GM21737 (cell line): Measurements from ENCODE around the gene SGTA.
"Not testable (repeated sequence)": the region's sequence is repeated elsewhere in the genome, so short reads cannot be mapped to it uniquely, and the experiment has no call there.

Source experiments
- ATAC-seq: cut with Tn5 transposase; IDR thresholded peaks from one replicate; pipeline ENCODE4 v1.9.1; 2021; ENCODE audit warnings: mild to moderate bottlenecking, moderate library complexity; ENCODE audit not compliant: unreplicated experiment

SGTA gene

GRCh38 chr19:2795827-2796658, 13.0 kb upstream of the SGTA start:
- ATAC-seq: no peak

DNA sequence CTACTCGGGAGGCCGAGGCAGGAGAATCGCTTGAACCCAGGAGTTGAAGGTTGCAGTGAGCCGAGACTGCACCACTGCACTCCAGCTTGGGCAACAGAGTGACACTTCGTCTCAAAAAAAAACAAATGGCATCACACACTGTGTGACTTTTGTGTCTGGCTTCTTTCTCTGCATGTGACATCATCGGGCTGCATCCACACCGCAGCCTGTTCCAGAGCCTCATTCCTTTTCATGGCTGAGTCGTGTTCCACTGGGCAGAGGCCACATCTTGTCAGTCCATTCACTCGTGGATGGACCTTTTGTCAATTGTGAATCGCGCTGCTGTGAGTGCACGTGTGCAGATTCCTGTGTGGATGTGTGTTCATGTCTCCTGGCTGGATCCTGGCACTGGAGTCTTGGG, 10.5 kb upstream of the SGTA start:
- ATAC-seq: no peak

DNA sequence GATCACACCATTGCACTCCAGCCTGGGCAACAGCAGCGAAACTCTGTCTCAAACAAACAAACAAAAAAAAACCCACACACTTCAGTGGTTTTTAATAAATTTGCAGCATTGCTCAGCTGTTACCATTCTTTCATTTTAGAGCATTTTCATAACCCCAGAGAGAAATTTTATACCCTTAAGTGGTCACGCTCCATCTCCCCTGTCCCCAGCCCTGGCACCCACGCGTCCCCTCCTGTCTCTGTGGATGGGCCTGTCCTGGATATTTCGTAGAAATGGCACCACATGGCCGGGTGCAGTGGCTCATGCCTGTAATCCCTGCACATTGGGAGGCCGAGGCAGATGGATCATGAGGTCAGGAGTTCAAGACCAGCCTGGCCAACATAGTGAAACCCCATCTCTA, 10.1 kb upstream of the SGTA start:
- no peak for ATAC-seq

DNA sequence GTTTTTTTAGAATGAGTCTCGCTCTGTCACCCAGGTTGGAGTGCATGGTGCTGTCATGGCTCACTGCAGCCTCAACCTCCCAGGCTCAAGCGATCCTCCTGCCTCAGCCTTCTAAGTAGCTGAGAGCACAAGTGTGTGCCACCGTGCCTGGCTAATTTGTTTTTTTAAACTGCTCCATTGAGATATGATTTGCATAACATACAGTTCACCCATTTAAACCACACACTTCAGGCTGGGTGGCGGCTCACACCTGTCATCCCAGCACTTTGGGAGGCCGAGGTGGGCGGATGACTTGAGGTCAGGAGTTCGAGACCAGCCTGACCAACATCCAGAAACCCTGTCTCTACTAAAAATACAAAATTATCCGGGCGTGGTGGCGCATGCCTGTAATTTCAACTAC, 9.6 kb upstream of the SGTA start:
- not testable (repeated sequence) for ATAC-seq

DNA sequence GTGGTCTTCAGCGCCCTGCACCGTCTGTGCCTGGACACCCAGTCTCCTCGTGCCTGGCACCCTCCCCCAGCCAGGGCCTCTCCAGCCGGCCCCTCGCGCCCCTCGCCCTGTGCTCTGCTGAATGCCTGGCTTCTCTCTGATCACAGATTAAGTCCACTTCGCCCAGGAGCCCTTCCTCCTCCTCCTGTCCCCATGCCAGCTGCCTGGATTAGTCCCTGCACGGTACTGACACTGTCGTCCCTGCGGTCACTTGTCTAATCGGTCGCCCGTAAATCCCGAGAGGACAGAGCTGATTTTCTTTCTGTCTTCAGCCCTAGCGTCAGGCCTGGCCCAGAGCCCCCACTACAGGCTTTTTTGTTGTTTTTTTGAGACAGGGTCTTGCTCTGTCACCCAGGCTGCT, 8.8 kb upstream of the SGTA start:
- ATAC-seq: no peak

GRCh38 chr19:2791440-2791839, 8.4 kb upstream of the SGTA start:
- ATAC-seq: no peak

DNA sequence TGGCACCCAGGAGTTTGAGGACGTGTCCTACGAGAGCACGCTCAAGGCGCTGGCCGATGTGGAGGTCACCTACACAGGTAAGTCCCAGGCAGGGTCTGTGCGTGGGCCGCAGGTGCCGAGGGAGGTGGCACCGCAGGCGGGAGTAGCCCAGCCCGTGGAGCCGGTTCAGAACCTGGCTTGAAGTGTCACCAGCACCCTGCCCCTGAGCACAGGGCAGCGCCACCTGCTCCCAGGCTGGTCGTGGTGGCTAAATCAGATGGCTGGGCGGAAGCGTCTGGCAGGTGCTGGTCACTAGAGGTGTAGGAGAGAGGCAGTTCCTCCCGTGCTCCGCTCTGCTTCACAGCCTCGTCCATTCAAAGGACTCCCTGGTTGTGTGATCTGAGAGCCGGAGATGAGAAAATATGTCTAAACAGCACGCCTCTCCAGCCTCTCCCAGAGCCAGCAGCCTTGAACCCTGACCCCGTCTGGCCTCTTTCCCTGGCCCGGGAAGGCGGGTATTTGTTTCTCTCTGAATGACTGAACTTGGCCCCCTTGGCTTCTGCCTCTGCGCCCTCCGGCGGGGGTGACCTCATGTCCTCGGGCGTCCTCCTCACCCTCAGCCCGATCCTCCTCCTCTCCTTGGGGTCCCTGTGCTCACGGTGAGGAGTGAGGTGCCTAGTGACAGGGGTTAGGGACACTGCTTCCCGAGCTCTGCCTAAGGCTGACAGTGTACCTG, 7.6 kb upstream of the SGTA start:
- no peak for ATAC-seq

DNA sequence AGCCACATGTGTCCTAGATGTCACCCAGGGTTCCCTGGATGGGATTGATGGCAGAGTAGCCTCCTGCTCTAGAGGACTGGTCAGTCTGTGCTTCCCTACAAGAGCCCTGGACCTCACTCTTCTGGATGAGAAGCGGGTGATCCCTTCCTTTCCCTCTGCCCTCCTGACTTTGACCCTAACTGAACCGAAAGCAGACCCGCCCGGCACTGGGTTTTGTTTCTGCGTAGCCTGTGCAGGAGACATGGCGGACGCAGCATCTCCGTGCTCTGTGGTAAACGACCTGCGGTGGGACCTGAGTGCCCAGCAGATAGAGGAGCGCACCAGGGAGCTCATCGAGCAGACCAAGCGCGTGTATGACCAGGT, 7.1 kb upstream of the SGTA start:
- ATAC-seq: no peak

DNA sequence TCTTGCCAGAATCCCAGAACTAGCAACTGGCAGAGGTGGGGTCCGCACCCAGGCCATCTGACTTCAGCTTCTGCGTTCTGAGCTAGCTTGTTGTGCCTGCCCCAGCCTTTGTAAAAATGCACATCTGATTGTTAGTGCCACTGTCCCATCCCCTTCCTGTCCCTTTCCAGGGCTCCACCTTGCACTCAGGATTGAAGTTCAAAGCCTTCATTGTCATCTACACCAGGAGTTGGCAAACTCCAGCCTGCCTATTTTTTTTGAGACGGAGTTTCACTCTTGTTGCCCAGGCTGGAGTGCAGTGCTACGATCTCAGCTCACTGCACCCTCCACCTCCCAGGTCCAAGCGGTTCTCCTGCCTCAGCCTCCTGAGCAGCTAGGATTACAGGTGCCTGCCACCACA, 5.2 kb upstream of the SGTA start:
- ATAC-seq: no peak

GRCh38 chr19:2787115-2787514, 4.0 kb upstream of the SGTA start:
- ATAC-seq: no peak

DNA sequence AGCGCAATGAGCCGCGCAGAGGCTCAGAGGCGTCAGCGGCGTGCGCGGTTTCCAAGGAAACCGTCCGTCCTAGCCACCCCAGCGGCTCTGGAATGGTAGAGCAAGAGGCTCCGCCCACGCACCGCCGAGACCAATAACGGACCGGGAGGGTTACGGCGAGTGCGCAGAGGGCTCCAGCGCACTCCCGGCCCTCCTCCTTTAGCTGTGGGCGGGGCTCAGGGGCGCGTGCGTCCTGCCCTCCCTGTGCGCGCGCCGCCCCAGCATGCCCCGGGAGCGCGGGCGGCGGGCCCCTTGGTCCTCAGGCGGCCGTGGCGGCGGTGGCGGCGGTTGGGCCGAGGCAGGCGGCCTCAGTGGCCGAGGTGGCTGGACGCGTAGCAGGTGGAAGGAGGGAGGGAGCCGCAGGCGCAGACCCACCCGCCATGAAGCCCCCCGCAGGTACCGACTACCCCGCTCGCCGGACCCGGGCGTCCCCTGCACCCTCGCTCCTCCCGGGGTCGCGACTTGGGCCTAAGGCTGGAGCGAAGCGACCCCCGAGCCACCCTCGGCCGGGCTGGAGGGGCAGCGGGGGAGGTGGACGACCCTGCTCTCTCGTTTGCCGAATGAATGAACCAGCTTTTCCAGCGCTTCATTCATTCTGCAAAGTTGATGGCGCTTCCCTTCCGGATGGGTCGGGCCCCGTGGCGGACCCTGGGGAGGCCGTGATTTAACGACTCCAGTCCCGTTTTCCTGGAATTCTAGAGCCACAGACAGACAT, 2.3 kb upstream of the SGTA start, which contains the start of gene THOP1:
Gene THOP1 (plus strand): TSS at position 260 of the 754 bp plus-strand sequence. CDS start 160 bp downstream, at position 420.
- ATAC-seq: peak; percentile 52

GRCh38 chr19:2783781-2784145, 690 bp upstream of the SGTA start:
- ATAC-seq: no peak

- no peak for ATAC-seq
Measured at GRCh38 chr19:2782329-2782935, 641 bp downstream of the SGTA start.

DNA sequence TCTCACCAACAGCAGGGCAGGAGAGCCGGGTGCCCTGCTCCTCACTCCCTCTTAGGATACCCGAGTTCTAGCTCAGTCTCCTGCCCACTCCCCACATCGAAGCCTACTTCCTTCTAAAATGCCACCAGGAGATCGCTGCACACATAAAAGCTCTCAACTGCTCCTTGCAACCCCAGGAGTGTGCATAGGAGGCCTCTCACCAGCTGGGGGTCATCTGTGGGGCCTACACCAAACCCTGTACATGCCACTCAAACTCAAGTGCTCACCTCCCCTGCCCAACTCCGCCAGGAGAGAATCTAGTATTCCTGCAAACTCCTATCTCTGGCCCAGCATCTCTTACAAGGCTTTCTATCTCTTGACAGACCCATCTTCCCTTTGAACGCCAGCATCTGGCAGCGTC, 2.8 kb downstream of the SGTA start:
- no peak for ATAC-seq

- ATAC-seq: no peak
Measured at GRCh38 chr19:2779121-2779740, 3.8 kb downstream of the SGTA start.

DNA sequence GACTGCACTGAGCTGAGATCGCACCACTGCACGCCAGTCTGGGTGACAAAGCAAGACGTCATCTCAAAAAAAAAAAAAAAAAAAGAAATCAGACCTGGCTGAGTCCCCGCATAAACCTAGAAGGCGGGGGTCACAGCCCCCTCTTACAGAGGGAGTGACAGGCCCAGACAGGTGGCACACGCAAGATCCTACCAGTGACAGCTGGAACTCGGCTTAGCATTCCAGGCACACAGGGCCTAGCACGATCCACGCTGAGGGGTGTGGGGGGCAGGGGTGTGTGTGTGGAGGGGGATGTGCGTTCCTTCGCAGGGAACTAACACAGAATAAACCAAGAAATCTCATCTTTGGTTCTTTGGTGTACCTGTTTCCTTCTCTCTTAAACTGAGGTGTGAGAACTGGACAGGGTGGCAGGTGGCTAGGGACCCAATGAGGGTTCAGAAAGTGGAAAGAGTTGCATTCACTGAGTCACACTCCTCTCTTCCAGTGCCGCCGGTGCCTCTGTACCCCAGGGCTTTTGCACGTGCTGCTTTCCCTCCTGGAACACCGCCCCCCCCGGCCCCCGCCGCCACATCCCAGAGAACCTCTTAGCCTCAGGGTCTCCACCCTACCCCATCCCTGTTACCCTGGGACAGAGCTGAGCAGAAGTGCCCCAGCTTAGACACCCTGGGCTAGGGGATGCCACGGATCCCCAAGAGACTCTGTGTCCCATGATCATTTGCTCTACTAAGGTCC, 5.0 kb downstream of the SGTA start:
- no peak for ATAC-seq

DNA sequence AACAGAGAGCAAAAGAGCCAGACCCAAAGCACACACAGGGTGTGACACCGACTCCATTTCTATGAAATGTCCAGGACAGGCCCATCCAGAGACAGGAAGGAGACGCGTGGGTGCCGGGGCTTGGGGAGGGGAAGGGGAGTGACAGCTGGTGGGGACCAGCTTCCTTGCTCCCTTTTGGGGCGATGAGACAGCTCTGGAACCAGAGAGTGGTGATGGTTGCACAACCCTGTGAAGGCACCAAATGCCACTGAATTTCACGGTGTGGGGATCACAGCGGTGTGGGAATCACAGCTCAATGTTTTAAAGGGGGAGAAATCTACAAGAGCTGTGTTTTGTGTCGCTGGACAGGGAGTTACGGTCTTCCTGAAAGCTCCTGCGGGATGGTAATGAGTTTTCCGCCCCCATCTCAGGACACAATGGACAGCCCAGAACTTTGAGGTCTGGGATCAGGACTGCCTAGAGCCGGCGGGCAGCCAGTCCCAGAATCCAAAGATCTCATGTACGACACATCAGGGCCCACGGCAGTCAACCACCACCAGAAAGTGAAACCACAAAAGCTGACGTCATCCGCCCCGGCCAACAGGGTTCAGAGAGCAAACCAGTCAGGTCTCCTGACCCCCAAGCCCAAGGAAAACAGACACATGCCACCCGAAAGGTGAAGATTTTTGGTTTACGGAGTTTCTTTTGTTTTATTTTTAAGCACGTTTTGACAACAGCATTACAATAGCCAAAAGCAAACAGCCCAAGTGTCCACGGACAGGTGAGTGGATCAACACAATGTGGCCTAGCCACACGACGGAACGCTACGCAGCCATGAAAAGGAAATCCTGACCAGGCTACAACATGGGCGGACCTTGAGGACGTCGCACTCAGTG, 7.3 kb downstream of the SGTA start:
- no peak for ATAC-seq

DNA sequence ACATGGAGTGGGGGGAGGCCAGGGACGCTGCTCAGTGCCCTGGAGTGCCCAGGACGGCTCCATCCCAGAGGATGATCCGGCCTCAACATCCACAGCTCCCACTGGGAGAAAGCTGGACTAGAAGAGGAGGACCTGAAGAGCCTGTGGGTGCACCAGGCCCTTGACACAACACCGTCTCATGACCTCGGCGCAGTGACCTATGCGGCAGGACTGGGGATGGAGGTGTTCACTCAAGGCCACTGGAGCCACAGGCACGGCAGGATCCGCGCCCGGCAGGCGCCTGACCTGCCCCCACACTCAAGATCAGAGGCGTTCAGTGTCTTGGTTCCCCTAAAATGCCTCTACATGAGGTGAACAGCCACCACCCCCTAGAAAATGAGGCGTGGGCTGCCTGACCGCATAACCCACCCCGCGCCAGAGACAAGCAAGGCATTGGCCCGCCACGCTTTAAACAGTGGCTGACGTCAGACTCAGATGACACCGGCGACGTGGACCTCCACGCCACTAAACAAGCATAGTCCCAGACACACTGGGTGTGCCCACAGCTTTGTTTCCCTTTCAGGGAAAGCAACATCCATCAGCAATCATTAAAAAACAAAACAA, 8.0 kb downstream of the SGTA start:
- no peak for ATAC-seq
